Measurements from ENCODE around the gene AIDA.
A peak's percentile ranks its signal among the peaks of the same experiment; 100 is the strongest.

Gene AIDA

DNA sequence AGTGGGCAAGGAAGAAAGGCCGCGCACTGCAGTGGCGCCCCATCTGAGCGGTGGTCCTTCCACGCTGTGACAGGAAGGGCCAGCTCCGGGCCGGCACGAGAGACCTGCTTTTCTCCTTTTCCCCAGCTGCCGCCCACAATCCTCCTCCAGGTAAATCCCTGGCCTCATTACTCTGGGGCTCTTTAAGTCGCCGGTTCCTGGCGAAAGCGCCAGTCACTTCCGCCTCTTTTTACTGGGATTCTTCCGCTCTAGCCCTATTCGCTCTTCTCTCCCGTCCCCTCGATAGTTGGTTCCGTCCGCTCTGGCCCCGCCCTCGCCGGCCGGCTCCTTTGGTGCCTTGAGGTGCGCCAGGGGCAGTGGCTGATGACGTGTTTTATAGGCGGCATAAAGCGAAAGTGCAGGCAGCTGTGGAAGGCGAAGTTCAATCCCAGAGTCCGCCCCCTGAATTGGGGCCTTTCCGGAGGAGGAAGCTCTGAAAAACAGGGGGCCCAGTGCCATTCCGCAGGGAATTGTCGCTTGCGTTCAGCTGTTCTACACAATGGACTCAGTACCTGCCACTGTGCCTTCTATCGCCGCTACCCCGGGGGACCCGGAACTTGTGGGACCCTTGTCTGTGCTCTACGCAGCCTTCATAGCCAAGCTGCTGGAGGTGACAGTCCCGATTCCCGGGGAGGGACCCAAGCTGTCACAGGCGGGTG, 68.2 kb downstream of the AIDA start:
- DNase-seq, result peak; percentile 95

DNA sequence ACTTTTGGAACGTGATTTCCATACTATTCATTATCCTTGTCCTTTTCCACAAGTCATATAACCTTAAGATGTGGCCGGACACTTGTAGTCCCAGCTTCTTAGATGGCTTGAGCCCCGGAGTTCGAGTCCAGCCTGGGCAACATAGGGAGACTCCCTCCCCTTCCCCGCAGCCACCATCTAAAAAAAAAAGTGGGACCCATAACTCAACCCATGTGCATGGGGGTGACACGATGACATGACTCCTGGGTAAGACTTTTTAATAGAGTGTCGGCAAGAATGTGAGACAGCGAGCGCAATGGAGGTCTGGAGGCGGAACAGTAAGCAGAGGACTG, 68.7 kb downstream of the AIDA start:
- no peak for DNase-seq

DNA sequence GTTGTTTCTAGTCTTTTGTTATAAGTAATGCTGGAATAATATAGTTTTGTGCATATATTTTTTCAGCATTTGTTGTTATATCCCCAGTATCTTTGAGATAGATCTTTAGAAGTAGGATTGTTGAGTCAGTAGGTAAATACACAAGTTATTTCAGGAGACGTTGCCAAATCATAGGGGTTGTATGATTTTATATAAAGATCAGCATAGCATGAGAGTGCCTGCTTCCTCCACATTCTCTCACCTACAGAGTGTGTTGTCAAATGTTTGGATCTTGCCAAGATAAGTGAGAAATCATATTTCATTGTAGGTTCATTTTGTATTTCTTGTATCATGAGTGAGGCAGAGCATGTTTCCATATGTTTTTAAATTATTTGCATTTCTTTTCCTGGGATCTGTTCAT, 69.8 kb downstream of the AIDA start:
- no peak for DNase-seq

DNA sequence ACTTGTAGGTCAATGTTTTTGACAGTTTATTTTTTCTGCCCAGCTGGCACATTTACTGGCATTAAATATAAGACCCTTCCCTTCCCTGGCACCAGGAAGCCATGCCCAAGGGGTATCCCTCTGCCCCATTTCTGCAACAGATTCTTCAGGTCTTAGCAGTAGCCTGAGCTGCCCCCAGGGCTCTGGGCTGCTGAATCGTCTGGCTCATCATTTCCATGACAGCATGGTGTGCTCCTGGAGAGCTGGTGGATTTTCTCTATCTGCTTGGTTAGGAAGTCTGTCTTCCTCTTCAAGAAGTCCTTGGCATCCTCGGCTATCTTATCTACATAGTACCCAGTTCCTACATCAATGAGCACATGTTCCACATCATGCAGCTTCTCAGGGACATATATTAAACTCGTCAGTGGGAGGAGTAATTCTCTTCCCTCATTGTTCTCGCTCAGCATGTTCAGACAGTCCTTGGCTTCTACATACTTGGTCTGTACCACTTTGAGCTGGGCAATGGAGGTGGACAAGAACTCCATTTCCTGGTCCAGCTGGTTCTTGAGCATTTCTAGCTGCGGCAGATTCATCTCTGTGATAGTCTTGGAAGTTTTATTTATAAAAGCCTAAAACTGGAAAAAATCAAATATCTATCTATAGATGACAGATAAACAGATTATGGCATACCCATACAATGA, 70.9 kb downstream of the AIDA start:
- DNase-seq, result no peak

DNA sequence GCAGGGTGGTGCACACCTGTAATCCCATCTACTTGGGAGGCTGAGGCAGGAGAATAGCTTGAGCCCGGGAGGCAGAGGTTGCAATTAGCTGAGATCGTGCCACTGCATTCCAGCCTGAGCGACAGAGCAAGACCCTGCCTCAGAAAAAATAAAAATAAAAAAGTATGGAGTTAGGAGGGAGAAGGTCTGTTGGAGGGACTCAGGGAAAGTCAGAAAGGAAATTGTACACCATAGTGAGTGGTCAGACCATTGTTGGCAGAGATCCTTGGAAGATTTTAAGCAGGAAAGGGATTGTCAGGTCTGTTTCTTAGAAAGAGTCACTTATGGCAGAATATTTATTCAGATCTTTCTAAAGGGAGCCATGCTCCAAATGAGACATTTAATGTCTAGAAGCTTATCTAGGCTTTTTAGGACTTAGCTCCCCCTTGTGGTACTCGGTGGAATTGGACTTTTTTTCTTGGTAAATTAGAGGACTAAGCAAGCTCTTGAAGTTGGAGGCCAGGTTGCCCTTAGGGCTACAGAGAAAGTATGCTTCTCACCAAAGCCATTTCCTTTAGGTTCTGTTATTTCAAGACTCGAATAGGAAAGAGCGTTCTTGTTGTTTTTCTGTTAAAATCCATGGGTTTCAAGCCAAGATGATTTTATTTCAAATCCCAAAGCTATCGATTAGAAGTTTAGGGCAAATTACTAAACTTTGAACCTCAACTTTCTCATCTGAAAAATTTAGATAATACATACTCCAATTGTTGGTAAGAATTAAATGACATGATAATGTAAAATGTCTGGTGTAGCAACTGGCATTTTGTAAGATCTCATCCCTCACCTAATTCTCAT, 77.9 kb downstream of the AIDA start:
- no peak for DNase-seq

DNA sequence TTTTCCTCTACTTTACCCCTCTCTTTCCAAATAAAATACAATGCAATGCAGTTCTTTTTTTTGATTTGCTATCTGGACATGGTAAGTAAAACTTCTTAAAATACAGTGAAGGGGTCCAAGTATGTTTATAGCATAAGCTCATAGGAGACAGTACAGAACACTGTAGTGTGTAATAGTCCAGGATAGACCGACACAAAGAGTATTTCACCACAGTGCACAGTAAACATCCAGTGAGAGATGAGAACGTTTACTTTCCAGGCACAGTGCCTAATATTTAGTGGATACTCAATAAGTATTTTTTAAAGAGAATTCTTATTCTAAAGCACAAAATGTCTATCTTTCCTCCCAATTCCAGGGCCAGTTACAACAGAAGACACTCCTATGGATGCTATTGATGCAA, 79.5 kb downstream of the AIDA start:
- no peak for DNase-seq

DNA sequence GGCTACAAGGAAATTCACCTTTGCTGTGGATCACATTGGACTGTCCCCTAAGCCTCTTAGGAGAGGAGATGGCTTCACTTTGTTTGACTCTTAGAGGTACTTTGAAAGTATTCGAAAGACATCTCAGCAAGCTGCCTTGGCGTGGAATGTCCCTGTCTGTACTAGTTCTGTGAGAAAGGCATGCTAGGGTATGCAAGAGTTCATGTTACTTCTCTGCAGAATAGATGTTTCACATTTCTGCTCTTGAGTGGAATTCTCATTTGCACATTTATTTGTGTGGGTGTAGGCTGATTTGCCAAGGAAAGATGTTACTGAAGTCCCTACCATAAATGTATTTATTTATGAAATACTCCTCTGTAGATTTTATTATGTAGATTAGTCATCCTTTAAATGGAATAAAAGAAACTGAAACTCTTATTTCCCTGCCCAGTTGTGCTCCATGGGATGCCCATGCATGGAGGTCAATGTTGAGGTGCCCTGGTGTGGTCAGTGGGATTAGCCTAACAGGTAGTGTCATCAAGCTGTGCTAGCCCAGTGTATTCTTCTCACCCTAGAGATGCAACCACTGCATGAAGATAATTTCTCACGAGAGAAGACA, 80.6 kb downstream of the AIDA start:
- DNase-seq, result no peak

DNA sequence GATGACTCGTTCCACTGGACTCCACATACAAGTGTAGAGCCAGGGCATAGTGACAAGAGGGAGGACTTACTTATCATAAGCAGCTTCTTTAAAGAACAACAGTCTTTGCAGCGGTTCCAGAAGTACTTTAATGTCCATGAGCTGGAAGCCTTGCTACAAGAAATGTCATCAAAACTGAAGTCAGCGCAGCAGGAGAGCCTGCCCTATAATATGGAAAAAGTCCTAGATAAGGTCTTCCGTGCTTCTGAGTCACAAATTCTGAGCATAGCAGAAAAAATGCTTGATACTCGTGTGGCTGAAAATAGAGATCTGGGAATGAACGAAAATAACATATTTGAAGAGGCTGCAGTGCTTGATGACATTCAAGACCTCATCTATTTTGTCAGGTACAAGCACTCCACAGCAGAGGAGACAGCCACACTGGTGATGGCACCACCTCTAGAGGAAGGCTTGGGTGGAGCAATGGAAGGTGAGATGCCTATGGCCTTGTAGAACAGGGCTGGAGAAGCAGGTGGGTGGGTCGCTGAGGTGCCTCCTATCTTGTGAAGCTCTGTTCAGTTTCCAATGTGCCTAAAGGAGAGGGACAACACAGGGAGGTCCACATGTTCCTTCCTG, 82.3 kb downstream of the AIDA start:
- DNase-seq, result no peak

DNA sequence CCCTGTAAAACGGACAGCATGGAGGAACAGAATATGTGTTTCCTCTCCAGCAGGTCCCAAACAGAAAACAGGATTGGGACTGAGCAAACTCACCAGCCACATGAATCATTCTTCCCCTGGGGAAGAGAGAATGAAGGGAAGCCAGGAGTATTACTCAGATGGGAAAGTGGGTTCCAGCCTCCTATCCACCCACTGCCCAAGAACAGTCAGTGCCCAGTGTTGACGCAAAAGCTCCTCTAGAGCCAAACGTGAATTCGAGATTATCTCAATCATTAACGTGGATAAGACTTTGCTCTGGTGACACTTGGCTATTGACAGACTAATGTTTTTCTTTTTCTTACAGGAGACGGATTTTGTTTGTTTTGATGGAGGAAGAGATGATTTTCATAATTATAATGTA, 85.1 kb downstream of the AIDA start:
- no peak for DNase-seq

DNA sequence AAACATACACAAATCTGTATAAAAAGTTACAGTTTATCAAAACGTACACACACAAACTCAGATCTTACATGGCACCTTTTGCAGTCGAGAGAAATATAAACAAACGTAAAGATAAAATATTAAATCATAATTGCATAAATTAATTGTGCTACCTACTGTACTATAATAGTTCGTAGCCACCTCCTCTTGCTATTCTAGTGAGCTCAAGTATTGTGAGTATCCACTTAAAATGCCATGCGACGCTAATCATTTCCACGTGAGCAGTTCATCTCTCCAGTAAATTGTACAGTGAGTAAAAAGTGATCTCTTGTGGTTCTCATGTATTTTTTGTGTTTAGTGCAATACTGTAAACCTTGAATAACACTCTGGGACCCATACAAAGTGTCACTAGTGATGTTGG, 88.1 kb downstream of the AIDA start:
- DNase-seq, result no peak

DNA sequence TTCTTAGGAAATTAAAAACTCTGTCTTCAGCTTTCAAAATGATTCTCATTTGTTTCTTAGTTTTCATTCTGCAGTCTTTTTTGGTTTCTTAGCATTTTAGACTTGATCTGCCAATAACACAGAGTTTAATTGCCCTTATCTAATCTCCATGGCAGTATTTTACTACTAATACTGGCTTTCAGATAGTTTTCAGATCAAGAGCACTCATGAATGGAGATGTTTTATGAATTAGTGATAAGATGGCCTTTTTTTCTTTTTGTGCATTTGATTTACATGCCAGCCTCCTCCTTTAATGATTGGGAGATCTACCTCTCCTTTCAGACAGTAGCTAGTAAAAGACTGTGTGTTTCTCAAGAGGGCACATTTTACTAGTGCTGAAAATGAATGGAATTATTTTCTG, 88.8 kb downstream of the AIDA start:
- no peak for DNase-seq

DNA sequence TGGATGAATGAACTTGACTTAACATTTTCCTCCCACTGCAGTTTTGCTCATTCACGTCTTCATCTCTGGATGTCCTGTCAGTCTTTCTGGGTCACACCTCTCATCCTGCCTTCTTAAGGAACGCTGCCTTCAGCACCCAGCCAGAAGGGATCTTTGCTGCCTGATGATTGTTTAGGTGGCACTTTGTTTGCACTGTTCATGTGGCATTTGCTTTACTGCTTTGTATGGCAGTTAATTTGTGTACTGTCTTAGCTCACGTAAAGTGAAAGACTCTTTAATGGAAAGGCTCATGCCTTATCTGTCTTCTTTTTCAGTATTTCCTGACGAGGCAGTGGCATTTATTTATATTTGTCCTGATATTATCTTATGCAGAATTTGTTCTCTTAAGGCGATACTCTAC, 89.5 kb downstream of the AIDA start:
- no peak for DNase-seq

DNA sequence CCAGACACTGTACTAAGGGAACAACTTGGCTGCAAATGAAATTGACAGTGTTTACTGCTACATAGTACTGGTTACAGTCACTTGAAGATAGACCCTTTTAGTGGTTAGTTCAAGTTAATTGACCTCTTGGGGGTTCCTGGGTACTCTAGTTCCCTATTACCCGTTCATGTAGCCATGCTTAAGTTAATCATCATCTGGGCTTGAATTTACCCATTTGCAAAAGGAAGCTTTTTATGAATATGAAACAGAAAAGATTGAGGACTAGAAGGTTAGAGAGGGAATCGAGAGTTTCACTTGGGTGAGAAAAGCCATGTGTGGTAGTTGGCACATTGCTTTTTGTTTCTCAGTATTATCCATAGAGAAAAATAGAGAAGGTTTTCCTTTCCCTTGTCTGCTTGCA, 91.7 kb downstream of the AIDA start:
- no peak for DNase-seq

DNA sequence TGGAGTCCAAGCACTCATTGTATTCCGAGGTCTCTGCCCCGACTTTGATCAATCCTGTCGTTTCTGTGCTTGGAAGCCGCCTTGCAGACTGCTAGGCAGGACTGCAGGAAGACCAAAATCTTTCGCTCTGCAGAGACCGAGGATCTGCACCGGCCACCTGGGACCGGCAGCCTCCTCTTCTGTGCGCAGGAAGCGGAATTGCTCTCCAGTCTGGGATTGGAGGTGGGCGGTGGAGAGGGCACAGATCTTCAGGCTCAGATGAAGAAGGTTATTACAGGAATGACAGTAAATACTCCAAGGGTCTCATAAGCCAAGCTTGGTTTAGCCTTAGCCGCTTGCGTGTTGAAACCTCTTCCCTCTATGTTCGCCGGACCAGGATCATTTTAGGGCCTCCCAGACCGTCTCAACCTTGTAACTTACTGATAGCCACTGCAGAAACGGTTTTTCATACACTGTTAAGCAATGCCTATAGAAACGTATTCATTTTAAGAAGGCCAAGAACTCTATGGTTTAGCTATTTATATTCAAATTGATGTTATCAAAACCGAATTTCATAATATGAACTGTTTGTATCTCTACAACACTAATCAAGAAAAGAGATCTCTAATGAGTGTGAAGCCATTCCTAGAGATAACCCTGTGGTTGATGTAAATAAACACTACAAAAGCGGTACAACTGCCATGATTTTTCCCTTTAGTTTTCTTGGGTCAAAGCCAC, 93.3 kb downstream of the AIDA start:
- no peak for DNase-seq
